Neural cell (in vitro differentiated cells): ENCODE measurements around the gene GEMIN2. TPM values are rescaled to one million over a fixed set of nuclear protein-coding genes. Genes with fewer than 3 reads are reported as not detected.

Experiments
- H2AFZ ChIP-seq: fragments of 200-600, 300-800 bp; sonication (generic), shearing (Covaris generic); 2 replicates; pipeline ENCODE4 v1.6.0; 2014; ENCODE audit warnings: low read depth, mild to moderate bottlenecking, antibody characterized with exemption, low read length, moderate library complexity
- H3F3A ChIP-seq: fragments of 200-600 bp; shearing (Covaris generic); 2 replicates; pipeline ENCODE4 v1.6.1; 2016; ENCODE audit warnings: mild to moderate bottlenecking, moderate library complexity, mixed read lengths, antibody characterized with exemption, low read length; ENCODE audit not compliant: insufficient read depth, poor library complexity, severe bottlenecking
- H3K27ac ChIP-seq: fragments of 200-600, 300-800 bp; sonication (generic), shearing (Covaris generic); 2 replicates; pipeline ENCODE4 v1.5.1; 2014; ENCODE audit warnings: mild to moderate bottlenecking, low read length, moderate library complexity
- H3K27me3 ChIP-seq: fragments of 300-800, 200-600 bp; sonication (generic), shearing (Covaris generic); 2 replicates; pipeline ENCODE4 v1.6.0; 2014; ENCODE audit warnings: mild to moderate bottlenecking, low read depth, low read length, moderate library complexity; ENCODE audit not compliant: insufficient read depth
- H3K36me3 ChIP-seq: fragments of 300-800, 200-600 bp; sonication (generic), shearing (Covaris generic); 2 replicates; pipeline ENCODE4 v1.5.1; 2014; ENCODE audit warnings: mild to moderate bottlenecking, antibody characterized with exemption, low read length, moderate library complexity; ENCODE audit not compliant: insufficient read depth
- H3K4me2 ChIP-seq: fragments of 300-800, 200-600 bp; sonication (generic), shearing (Covaris generic); 2 replicates; pipeline ENCODE4 v1.6.0; 2014; ENCODE audit warnings: mild to moderate bottlenecking, low read length
- H3K4me3 ChIP-seq: fragments of 300-800, 200-600 bp; sonication (generic), shearing (Covaris generic); 2 replicates; pipeline ENCODE4 v1.5.1; 2014; ENCODE audit warnings: mild to moderate bottlenecking, low read length, moderate library complexity
- H3K79me2 ChIP-seq: fragments of 200-600 bp; shearing (Covaris generic); replicated peaks from 2 replicates; pipeline ENCODE4 v1.6.0; 2014; ENCODE audit warnings: mild to moderate bottlenecking, low read length, moderate library complexity; ENCODE audit not compliant: insufficient read depth
- H3K9ac ChIP-seq: fragments of 300-800, 200-600 bp; sonication (generic), shearing (Covaris generic); 2 replicates; pipeline ENCODE4 v1.6.1; 2016; ENCODE audit warnings: mild to moderate bottlenecking, low read length, mixed read lengths
- H3K9me2 ChIP-seq: fragments of 200-600 bp; shearing (Covaris generic); 2 replicates; pipeline ENCODE4 v1.6.1; 2016; ENCODE audit warnings: mild to moderate bottlenecking, low read length, mixed read lengths; ENCODE audit not compliant: insufficient read depth
- H3K9me3 ChIP-seq: fragments of 200-600, 300-800 bp; sonication (generic), shearing (Covaris generic); 2 replicates; pipeline ENCODE4 v1.6.1; 2016; ENCODE audit warnings: mild to moderate bottlenecking, mixed run types, low read length, moderate library complexity, mixed read lengths
- H4K20me1 ChIP-seq: fragments of 200-600 bp; shearing (Covaris generic); 2 replicates; pipeline ENCODE4 v1.6.1; 2016; ENCODE audit warnings: mild to moderate bottlenecking, mixed run types; ENCODE audit not compliant: insufficient read depth
- EP300 ChIP-seq: fragments of 450-650 bp; conservative IDR thresholded peaks from 2 replicates; pipeline ENCODE4 v1.6.1; 2014; ENCODE audit warnings: antibody characterized with exemption, mild to moderate bottlenecking, moderate library complexity; ENCODE audit not compliant: poor library complexity, severe bottlenecking
- EZH2 ChIP-seq: fragments of 200-600, 300-800 bp; shearing (Covaris generic), sonication (generic); IDR thresholded peaks from 2 replicates; pipeline ENCODE4 v1.6.1; 2014; ENCODE audit warnings: antibody characterized with exemption, low read length, borderline replicate concordance, mild to moderate bottlenecking; ENCODE audit not compliant: insufficient read depth, poor library complexity, severe bottlenecking
- MXI1 ChIP-seq: fragments of 450-650 bp; conservative IDR thresholded peaks from 2 replicates; pipeline ENCODE4 v1.6.1; 2014; ENCODE audit warnings: antibody characterized with exemption, mild to moderate bottlenecking; ENCODE audit not compliant: poor library complexity, severe bottlenecking
- POLR2AphosphoS5 ChIP-seq: IDR thresholded peaks from 2 replicates; pipeline ENCODE4 v1.6.1; 2012
- RAD21 ChIP-seq: fragments of 450-650 bp; conservative IDR thresholded peaks from 2 replicates; pipeline ENCODE4 v1.6.1; 2014; ENCODE audit warnings: antibody characterized with exemption, mild to moderate bottlenecking, moderate library complexity
- SMC3 ChIP-seq: fragments of 450-650 bp; conservative IDR thresholded peaks from 2 replicates; pipeline ENCODE4 v1.6.1; 2014; ENCODE audit warnings: antibody characterized with exemption, mild to moderate bottlenecking, moderate library complexity; ENCODE audit not compliant: poor library complexity
- TAF1 ChIP-seq: IDR thresholded peaks from 2 replicates; pipeline ENCODE4 v1.6.1; 2012; ENCODE audit warnings: low read depth
- polyA plus RNA-seq: library from polyadenylated mRNA; depleted of rRNA; stranded (reverse); fragments of >200 nt; gene quantifications from 2 replicates; pipeline ENCODE4 v1.2.3, GENCODE V29; 2014
- TF ChIP-seq, protein P1 (sequence below): IDR thresholded peaks from 2 replicates; pipeline ENCODE4 v1.6.1; 2012; ENCODE audit warnings: borderline replicate concordance
- TF ChIP-seq, protein P2 (sequence below): fragments of 450-650 bp; IDR thresholded peaks from 2 replicates; pipeline ENCODE4 v1.5.1; 2014; ENCODE audit warnings: antibody characterized with exemption, mild to moderate bottlenecking, moderate library complexity; ENCODE audit not compliant: poor library complexity, severe bottlenecking

GEMIN2 gene
- polyA plus RNA-seq, 1 donor from 2014 or later = 88.2 TPM

GRCh38 chr14:39090548-39091111, 23.5 kb upstream of the GEMIN2 start:
- TF ChIP-seq EZH2 (no peak), SMC3 (no peak), MXI1 (no peak), POLR2AphosphoS5 (no peak), RAD21 (no peak), TAF1 (no peak), EP300 (no peak)
- TF ChIP-seq, protein P1, sequence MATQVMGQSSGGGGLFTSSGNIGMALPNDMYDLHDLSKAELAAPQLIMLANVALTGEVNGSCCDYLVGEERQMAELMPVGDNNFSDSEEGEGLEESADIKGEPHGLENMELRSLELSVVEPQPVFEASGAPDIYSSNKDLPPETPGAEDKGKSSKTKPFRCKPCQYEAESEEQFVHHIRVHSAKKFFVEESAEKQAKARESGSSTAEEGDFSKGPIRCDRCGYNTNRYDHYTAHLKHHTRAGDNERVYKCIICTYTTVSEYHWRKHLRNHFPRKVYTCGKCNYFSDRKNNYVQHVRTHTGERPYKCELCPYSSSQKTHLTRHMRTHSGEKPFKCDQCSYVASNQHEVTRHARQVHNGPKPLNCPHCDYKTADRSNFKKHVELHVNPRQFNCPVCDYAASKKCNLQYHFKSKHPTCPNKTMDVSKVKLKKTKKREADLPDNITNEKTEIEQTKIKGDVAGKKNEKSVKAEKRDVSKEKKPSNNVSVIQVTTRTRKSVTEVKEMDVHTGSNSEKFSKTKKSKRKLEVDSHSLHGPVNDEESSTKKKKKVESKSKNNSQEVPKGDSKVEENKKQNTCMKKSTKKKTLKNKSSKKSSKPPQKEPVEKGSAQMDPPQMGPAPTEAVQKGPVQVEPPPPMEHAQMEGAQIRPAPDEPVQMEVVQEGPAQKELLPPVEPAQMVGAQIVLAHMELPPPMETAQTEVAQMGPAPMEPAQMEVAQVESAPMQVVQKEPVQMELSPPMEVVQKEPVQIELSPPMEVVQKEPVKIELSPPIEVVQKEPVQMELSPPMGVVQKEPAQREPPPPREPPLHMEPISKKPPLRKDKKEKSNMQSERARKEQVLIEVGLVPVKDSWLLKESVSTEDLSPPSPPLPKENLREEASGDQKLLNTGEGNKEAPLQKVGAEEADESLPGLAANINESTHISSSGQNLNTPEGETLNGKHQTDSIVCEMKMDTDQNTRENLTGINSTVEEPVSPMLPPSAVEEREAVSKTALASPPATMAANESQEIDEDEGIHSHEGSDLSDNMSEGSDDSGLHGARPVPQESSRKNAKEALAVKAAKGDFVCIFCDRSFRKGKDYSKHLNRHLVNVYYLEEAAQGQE = no peak
- TF ChIP-seq, protein P2, sequence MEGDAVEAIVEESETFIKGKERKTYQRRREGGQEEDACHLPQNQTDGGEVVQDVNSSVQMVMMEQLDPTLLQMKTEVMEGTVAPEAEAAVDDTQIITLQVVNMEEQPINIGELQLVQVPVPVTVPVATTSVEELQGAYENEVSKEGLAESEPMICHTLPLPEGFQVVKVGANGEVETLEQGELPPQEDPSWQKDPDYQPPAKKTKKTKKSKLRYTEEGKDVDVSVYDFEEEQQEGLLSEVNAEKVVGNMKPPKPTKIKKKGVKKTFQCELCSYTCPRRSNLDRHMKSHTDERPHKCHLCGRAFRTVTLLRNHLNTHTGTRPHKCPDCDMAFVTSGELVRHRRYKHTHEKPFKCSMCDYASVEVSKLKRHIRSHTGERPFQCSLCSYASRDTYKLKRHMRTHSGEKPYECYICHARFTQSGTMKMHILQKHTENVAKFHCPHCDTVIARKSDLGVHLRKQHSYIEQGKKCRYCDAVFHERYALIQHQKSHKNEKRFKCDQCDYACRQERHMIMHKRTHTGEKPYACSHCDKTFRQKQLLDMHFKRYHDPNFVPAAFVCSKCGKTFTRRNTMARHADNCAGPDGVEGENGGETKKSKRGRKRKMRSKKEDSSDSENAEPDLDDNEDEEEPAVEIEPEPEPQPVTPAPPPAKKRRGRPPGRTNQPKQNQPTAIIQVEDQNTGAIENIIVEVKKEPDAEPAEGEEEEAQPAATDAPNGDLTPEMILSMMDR = no peak
- no peak overlapping the region for H3K27ac ChIP-seq
- no peaks in the 10 kb centered on the region for H4K20me1 ChIP-seq
- peaks cover under 1% of the 10 kb centered on the region for H3K79me2 ChIP-seq
- no peak overlapping the region for H2AFZ ChIP-seq
- H3K4me2 ChIP-seq = no peak overlapping the region
- H3K27me3 ChIP-seq = no peaks in the 10 kb centered on the region
- H3K9ac ChIP-seq = no peak overlapping the region
- H3K9me2 ChIP-seq = no peaks in the 10 kb centered on the region
- peaks cover 11% of the 10 kb centered on the region for H3K36me3 ChIP-seq
- no peak overlapping the region for H3K4me3 ChIP-seq
- H3K9me3 ChIP-seq = no peaks in the 10 kb centered on the region
- H3F3A ChIP-seq = no peaks in the 10 kb centered on the region

DNA sequence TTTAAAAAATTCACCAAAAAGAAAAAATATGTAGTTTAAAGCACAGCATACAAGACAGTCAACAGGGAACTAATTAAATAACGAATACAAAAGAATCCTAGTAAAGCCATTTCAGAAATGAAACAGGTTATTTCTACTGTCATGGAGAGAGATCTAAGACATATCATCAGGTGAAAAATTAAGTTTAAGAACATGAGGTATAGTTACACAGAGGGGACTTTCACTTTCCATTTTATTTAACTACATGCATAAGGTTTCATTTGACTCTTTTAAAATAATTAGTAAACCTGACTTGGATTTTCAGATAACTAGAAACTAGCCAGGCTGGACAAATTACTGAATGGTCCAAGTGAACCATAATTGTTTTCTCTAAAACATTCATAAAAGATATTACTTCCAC, 22.4 kb upstream of the GEMIN2 start:
- no peaks in the 10 kb centered on the region for H3K9me3 ChIP-seq
- H2AFZ ChIP-seq = no peak overlapping the region
- TF ChIP-seq RAD21 (no peak), EP300 (no peak), POLR2AphosphoS5 (no peak), MXI1 (no peak), TAF1 (no peak), SMC3 (no peak)
- TF ChIP-seq, protein P1 = no peak
- TF ChIP-seq, protein P2 = no peak
- no peaks in the 10 kb centered on the region for H3K27me3 ChIP-seq
- no peak overlapping the region for H3K4me3 ChIP-seq
- H3K9ac ChIP-seq = no peak overlapping the region
- H4K20me1 ChIP-seq = no peaks in the 10 kb centered on the region
- H3K4me2 ChIP-seq = no peak overlapping the region
- no peaks in the 10 kb centered on the region for H3F3A ChIP-seq
- H3K36me3 ChIP-seq = peaks cover 11% of the 10 kb centered on the region
- H3K27ac ChIP-seq = no peak overlapping the region
- no peaks in the 10 kb centered on the region for H3K9me2 ChIP-seq
- H3K79me2 ChIP-seq = peaks cover 4% of the 10 kb centered on the region
